ENCODE data around the gene PITRM1.
"Not testable (repeated sequence)": the region's sequence is repeated elsewhere in the genome, so short reads cannot be mapped to it uniquely, and the experiment has no call there.

The PITRM1 gene

GRCh38 chr10:3172446-3173170, at the start of gene PITRM1:
TSS of gene PITRM1 (minus strand) at chr10:3172782. CDS start at chr10:3172772, 10 bp downstream.
- in situ Hi-C loops (cut with MboI; ENCODE audit: low sequenced_read_pairs): no loop called here

GRCh38 chr10:3222068-3222467, 49.5 kb upstream of the PITRM1 start:
- in situ Hi-C loops (cut with MboI; ENCODE audit: low sequenced_read_pairs): no loop called here

- in situ Hi-C loops (cut with MboI; ENCODE audit: low sequenced_read_pairs): not testable (repeated sequence)
These were observed 49.0 kb upstream of the PITRM1 start for GRCh38 chr10:3221601-3222000.

- in situ Hi-C loops (cut with MboI; ENCODE audit: low sequenced_read_pairs): no loop called here
These were observed 48.3 kb upstream of the PITRM1 start for GRCh38 chr10:3220853-3221252.

GRCh38 chr10:3219021-3219628, 46.5 kb upstream of the PITRM1 start:
- in situ Hi-C loops (cut with MboI; ENCODE audit: low sequenced_read_pairs): not testable (repeated sequence)

- in situ Hi-C loops (cut with MboI; ENCODE audit: low sequenced_read_pairs): no loop called here
These were observed 45.3 kb upstream of the PITRM1 start for GRCh38 chr10:3217853-3218252.

GRCh38 chr10:3217301-3217700, 44.7 kb upstream of the PITRM1 start:
- in situ Hi-C loops (cut with MboI; ENCODE audit: low sequenced_read_pairs): no loop called here

GRCh38 chr10:3215153-3215775, 42.7 kb upstream of the PITRM1 start:
- in situ Hi-C loops (cut with MboI; ENCODE audit: low sequenced_read_pairs): no loop called here

- in situ Hi-C loops (cut with MboI; ENCODE audit: low sequenced_read_pairs): no loop called here
These were observed 41.4 kb upstream of the PITRM1 start for GRCh38 chr10:3213758-3214515.

- in situ Hi-C loops (cut with MboI; ENCODE audit: low sequenced_read_pairs): no loop called here
These were observed 40.6 kb upstream of the PITRM1 start for GRCh38 chr10:3213208-3213607.

GRCh38 chr10:3210251-3210877, 37.8 kb upstream of the PITRM1 start:
- in situ Hi-C loops (cut with MboI; ENCODE audit: low sequenced_read_pairs): no loop called here

- in situ Hi-C loops (cut with MboI; ENCODE audit: low sequenced_read_pairs): no loop called here
These were observed 36.2 kb upstream of the PITRM1 start for GRCh38 chr10:3208481-3209406.

- in situ Hi-C loops (cut with MboI; ENCODE audit: low sequenced_read_pairs): no loop called here
These were observed 34.8 kb upstream of the PITRM1 start for GRCh38 chr10:3207351-3207750.

GRCh38 chr10:3206511-3207157, 34.1 kb upstream of the PITRM1 start:
- in situ Hi-C loops (cut with MboI; ENCODE audit: low sequenced_read_pairs): no loop called here

- in situ Hi-C loops (cut with MboI; ENCODE audit: low sequenced_read_pairs): no loop called here
These were observed 31.4 kb upstream of the PITRM1 start for GRCh38 chr10:3203972-3204371.

GRCh38 chr10:3203016-3203811, 30.6 kb upstream of the PITRM1 start:
- in situ Hi-C loops (cut with MboI; ENCODE audit: low sequenced_read_pairs): no loop called here

GRCh38 chr10:3201796-3202195, 29.2 kb upstream of the PITRM1 start:
- in situ Hi-C loops (cut with MboI; ENCODE audit: low sequenced_read_pairs): no loop called here

GRCh38 chr10:3199488-3199887, 26.9 kb upstream of the PITRM1 start:
- in situ Hi-C loops (cut with MboI; ENCODE audit: low sequenced_read_pairs): no loop called here

- in situ Hi-C loops (cut with MboI; ENCODE audit: low sequenced_read_pairs): no loop called here
These were observed 26.3 kb upstream of the PITRM1 start for GRCh38 chr10:3198900-3199299.

All from HL-60/S4 treated with phorbol 12-myristate 13-acetate at 8.2 ng/mL for 4 days and 3 days (cell line).